Superior temporal gyrus (tissue), 1 donor: ENCODE data around the gene ETFBKMT.
"Not testable (repeated sequence)": the region's sequence is repeated elsewhere in the genome, so short reads cannot be mapped to it uniquely, and the experiment has no call there.

Experiments used
- DNase-seq: peaks from one replicate; pipeline ENCODE4 v3.0.0-alpha.2; 2016; ENCODE audit errors: extremely low spot score

The ETFBKMT gene

DNA sequence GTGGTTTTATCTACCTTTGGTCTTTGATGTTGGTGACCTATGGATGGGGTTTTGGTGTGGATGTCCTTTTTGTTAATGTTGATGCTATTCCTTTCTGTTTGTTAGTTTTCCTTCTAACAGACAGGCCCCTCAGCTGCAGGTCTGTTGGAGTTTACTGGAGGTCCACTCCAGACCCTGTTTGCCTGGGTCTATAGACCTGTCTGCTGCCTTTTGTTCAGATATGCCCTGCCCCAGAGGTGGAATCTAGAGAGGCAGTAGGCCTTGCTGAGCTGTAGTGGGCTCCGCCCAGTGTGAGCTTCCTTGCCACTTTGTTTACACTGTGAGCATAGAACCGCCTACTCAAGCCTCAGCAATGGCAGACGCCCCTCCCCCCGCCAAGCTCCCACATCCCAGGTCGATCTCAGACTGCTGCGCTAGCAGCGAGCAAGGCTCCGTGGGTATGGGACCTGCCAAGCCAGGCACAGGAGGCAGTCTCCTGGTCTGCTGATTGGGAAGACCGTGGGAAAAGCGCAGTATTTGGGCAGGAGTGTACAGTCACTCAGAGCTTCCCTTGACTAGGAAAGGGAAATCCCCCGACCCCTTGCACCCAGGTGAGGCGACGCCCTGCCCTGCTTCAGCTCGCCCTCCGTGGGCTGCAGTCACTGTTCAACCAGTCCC lies 59.2 kb downstream of the ETFBKMT start:
- not testable (repeated sequence) for DNase-seq

DNA sequence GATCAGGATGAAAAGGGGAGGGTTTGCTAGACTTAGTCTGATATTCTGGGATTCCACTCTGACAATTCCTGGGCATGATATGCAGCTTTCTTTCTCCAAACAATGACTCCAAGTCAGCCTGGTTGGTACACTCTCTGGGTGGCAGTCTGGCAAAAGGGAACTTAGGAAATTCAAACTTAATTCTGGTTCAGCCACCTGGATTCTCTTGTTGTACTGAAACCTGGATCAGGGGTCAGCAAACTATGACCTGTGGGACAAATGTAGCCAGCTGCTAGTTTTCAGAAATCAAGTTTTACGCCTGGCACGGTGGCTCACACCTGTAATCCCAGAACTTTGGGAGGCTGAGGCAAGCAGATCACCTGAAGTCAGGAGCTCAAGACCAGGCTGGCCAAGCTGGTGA lies 63.1 kb downstream of the ETFBKMT start:
- DNase-seq, result no peak
